ENCODE measurements around the gene SKI. TPM values are rescaled to one million over a fixed set of nuclear protein-coding genes. Genes with fewer than 3 reads are reported as not detected.

The SKI gene
- total and polyA plus RNA-seq, 10 of the 15 experiments (the other 5 are each of a cell fraction or from before 2014, with no cell fraction given), result 0.03 to 14.9 (median 0.96) TPM

- POLR2A ChIA-PET, result no interaction called here
- no peak overlapping the region for H3K4me2 ChIP-seq (ENCODE audit: control insufficient read depth, insufficient read depth)
- TF ChIP-seq, protein P1, sequence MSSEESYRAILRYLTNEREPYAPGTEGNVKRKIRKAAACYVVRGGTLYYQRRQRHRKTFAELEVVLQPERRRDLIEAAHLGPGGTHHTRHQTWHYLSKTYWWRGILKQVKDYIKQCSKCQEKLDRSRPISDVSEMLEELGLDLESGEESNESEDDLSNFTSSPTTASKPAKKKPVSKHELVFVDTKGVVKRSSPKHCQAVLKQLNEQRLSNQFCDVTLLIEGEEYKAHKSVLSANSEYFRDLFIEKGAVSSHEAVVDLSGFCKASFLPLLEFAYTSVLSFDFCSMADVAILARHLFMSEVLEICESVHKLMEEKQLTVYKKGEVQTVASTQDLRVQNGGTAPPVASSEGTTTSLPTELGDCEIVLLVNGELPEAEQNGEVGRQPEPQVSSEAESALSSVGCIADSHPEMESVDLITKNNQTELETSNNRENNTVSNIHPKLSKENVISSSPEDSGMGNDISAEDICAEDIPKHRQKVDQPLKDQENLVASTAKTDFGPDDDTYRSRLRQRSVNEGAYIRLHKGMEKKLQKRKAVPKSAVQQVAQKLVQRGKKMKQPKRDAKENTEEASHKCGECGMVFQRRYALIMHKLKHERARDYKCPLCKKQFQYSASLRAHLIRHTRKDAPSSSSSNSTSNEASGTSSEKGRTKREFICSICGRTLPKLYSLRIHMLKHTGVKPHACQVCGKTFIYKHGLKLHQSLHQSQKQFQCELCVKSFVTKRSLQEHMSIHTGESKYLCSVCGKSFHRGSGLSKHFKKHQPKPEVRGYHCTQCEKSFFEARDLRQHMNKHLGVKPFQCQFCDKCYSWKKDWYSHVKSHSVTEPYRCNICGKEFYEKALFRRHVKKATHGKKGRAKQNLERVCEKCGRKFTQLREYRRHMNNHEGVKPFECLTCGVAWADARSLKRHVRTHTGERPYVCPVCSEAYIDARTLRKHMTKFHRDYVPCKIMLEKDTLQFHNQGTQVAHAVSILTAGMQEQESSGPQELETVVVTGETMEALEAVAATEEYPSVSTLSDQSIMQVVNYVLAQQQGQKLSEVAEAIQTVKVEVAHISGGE (CRISPR knock-in tag; IDR thresholded peaks at IDR 0.05), result no peak
- TF ChIP-seq ZNF622 (IDR thresholded peaks at IDR 0.05), result no peak
- TF ChIP-seq E4F1 (IDR thresholded peaks at IDR 0.05; ENCODE audit: borderline replicate concordance, partially characterized antibody), result no peak
- no peak for ATAC-seq
- CTCF ChIA-PET, result no interaction called here
- no peak overlapping the region for H3K9ac ChIP-seq (ENCODE audit: control insufficient read depth, insufficient read depth, low read length)
- H3K4me1 ChIP-seq (ENCODE audit: control insufficient read depth, insufficient read depth, low read length), result peaks cover 10% of the 10 kb centered on the region
- 81% methylated on average over 8 of the region's 8 CpGs for WGBS (ENCODE audit: insufficient coverage, insufficient replicate concordance, low lambda C conversion rate, missing lambda C conversion rate)
- RAD21 ChIA-PET (ENCODE audit: unreplicated experiment), result no interaction called here
- no peak overlapping the region for H2AFZ ChIP-seq (ENCODE audit: control insufficient read depth, low read depth, low read length)
- in situ Hi-C loops (cut with MboI), result no loop called here
- no peak for FAIRE-seq
- SMC1A ChIA-PET (ENCODE audit: uncharacterized antibody, unreplicated experiment), result no interaction called here
- DNase-seq (ENCODE audit: low read depth, low spot score), result no peak
- no peak overlapping the region for H3K4me3 ChIP-seq
- H3K27me3 ChIP-seq (replicated peaks in 1 of 2; ENCODE audit: control insufficient read depth in 2 of 2, insufficient read depth in 2 of 2, low read length in 1 of 2), result no peaks in the 10 kb centered on the region
- peaks cover 1% of the 10 kb centered on the region; the same call in 1 of the 3 replicates for H3K9me3 ChIP-seq (replicated peaks; ENCODE audit: control insufficient read depth, insufficient read depth, low read length)
- peaks cover 0 to 7% of the 10 kb centered on the region in 2 experiments; a peak in 2 of 4 replicates for H3K36me3 ChIP-seq (ENCODE audit: control insufficient read depth in 2 of 2, insufficient read depth in 2 of 2, low read length in 1 of 2)
- BruUV-seq (replicated peaks), result no TSS peak
- peaks cover 4% of the 10 kb centered on the region for H3K79me2 ChIP-seq (ENCODE audit: control insufficient read depth, insufficient read depth, low read length)
- H3K27ac ChIP-seq (ENCODE audit: control insufficient read depth, insufficient read depth), result no peak overlapping the region
- intact Hi-C loops (cut with micrococcal nuclease; ENCODE audit: unreplicated experiment), result no loop called here
- H4K20me1 ChIP-seq (ENCODE audit: control insufficient read depth, insufficient read depth), result no peaks in the 10 kb centered on the region; the same call in 1 of the 2 replicates
Measured at GRCh38 chr1:2249559-2249906, 21.4 kb downstream of the SKI start.
